Cardiac septum (tissue), 1 donor: ENCODE results near the gene SLC10A2. TPM values are rescaled to one million over a fixed set of nuclear protein-coding genes. Genes with fewer than 3 reads are reported as not detected.

Experiments used
- DNase-seq: peaks from one replicate; pipeline ENCODE4 v3.0.0-alpha.2; 2020; ENCODE audit warnings: low spot score
- intact Hi-C: fragments of 100-400 bp; cut with DNase I; formaldehyde crosslinking; loops from one replicate; pipeline ENCODE4 v1.14.0; 2022
- total RNA-seq: library from RNA; stranded (reverse); fragmentation: NEBNext Ultra II Directional; extraction: Animal tissue kit (Norgen Biotek cat#: 25700); gene quantifications from one replicate; pipeline ENCODE4 v1.2.1, GENCODE V29; 2021
- donor health status: DM: no; HTN: no; CAD: no.

SLC10A2 gene
- total RNA-seq, 1 donor from 2014 or later: not detected

DNA sequence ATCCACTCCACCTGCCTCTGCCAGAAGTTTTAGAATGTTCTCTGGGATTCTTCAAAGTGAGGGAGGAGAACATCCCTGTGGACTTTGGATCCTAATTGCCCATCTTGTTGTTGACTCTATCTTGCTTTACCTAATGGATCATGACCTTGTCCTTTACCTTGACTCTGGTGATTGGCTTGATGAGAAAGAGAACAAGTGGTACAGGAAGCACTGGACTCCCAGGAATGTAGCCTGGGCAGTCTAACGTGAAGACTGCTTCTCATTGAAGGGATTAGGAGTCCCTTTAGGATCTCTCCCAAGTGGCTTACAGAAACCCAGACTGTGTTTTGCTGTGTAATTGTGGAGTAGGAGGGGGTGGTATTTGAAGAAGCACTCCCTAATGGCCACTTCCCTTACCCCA, 63.9 kb downstream of the SLC10A2 start:
- intact Hi-C loops: no loop called here
- DNase-seq: no peak

DNA sequence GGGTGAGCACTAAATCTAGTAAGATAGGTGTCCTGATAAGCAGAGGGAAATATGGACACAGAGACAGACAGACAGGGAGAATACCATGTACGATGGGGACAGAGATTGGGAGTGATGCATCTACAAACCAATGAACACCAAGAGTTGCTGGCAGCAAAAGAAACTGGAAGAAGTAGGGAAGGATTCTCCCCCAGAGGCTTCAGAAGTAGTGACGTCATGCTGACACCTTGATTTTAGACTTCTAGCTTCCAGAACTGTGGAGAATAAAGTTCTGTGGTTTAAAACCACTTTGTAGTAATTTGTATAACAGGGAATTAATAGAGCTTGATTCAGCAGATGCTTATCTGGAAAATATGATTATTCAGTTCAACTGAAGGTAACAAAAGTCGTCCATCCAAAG, 66.1 kb downstream of the SLC10A2 start:
- DNase-seq: no peak
- intact Hi-C loops: no loop called here

DNA sequence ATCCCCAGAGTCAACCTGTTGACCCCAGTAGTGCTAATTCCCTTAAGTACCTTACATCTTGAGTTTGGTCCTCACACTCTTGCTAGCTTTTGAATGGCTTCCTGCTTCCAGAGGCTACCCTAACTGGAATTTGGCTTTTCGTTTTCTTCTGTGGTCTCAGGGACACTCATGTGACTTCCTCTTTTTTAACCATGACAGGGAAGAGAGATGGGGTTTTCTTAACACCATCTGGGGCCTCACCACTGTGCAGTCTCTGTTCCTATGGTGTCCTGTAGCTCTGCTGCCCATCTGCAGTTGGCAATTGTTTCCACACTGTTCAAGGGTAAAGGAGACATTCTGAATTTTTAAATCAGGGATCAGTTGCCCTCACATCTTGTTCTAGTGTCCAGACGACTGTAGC, 66.7 kb downstream of the SLC10A2 start:
- intact Hi-C loops: no loop called here

More for the DNA sequence above, 66.7 kb downstream of the SLC10A2 start:
- no peak for DNase-seq

Other genes starting within 250 kb of the SLC10A2 start
- gene ERCC5, start 220.4 kb downstream of the SLC10A2 start, total RNA-seq: 36.5 TPM